Measurements from ENCODE around the gene SPRYD7.
"Not testable (repeated sequence)": the region's sequence is repeated elsewhere in the genome, so short reads cannot be mapped to it uniquely, and the experiment has no call there.

The SPRYD7 gene

DNA sequence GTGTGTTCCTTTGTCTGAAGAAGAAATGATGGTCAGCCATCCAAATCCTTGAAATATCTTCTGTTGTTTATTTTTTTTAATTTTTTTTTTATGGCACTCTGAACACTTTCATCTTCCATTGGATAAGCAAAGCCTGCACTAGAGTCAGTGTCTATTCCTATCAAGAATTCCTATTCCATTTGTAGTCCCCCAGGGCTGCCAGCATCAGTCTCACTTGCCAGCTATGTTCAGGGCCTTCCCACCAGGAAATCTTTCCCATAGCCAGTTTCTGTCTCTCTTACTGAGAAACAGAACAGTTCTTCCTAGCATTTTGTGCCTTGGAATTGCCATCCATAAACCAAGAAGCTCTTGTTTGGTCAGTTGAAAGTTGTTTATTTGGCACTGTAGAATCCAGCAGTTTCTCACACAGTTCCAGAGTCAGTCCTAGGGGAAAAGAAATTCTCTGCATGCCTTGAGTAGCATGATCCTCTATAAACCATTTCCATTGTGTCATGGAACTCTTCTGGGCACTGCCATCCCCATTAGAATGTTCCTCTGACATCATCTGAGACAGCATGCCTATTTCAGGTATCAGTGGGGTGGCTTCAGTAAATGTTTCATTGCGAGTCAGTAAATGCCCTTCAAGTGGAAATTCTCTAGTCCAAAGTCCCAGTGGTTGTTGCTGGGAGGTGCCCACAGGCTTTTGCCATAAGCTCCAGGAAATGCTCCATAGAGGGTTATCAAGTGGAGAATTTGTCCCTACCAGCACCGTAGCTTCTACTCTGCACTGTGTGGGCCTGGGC is 18.7 kb upstream of the SPRYD7 start:
- H3K4me1 ChIP-seq (ENCODE audit: insufficient read depth, low read length): no peaks in the 10 kb centered on the region
- no peak overlapping the region for H3K9ac ChIP-seq (ENCODE audit: low read depth, low read length)
- H2AFZ ChIP-seq (ENCODE audit: low read depth, low read length): no peak overlapping the region
- no peak overlapping the region for H3K4me2 ChIP-seq (ENCODE audit: insufficient read depth, low read length)
- no peak; the same call in 2 of the 3 replicates for ATAC-seq (ENCODE audit: insufficient read depth, low read depth)
- H3K79me2 ChIP-seq (ENCODE audit: insufficient read depth, low read length): no peaks in the 10 kb centered on the region
- TF ChIP-seq, protein P1, sequence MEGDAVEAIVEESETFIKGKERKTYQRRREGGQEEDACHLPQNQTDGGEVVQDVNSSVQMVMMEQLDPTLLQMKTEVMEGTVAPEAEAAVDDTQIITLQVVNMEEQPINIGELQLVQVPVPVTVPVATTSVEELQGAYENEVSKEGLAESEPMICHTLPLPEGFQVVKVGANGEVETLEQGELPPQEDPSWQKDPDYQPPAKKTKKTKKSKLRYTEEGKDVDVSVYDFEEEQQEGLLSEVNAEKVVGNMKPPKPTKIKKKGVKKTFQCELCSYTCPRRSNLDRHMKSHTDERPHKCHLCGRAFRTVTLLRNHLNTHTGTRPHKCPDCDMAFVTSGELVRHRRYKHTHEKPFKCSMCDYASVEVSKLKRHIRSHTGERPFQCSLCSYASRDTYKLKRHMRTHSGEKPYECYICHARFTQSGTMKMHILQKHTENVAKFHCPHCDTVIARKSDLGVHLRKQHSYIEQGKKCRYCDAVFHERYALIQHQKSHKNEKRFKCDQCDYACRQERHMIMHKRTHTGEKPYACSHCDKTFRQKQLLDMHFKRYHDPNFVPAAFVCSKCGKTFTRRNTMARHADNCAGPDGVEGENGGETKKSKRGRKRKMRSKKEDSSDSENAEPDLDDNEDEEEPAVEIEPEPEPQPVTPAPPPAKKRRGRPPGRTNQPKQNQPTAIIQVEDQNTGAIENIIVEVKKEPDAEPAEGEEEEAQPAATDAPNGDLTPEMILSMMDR (IDR thresholded peaks at IDR 0.05; ENCODE audit: borderline replicate concordance, extremely low read depth, low read length, poor library complexity, severe bottlenecking): no peak
- no peak for TF ChIP-seq EZH2 (IDR thresholded peaks at IDR 0.05; ENCODE audit: borderline replicate concordance, low read depth, low read length, severe bottlenecking)
- no peaks in the 10 kb centered on the region for H4K20me1 ChIP-seq (ENCODE audit: insufficient read depth, low read length)
- DNase-seq: no peak
- no peaks in the 10 kb centered on the region for H3K9me3 ChIP-seq (ENCODE audit: insufficient read depth, low read length, severe bottlenecking)
- H3K27ac ChIP-seq (ENCODE audit: low read length): no peak overlapping the region
- H3K36me3 ChIP-seq (ENCODE audit: insufficient read depth, low read length): no peaks in the 10 kb centered on the region
- no peak overlapping the region for H3K4me3 ChIP-seq (ENCODE audit: low read depth in 1 of 2, low read length in 2 of 2)
- H3K27me3 ChIP-seq (ENCODE audit: insufficient read depth, low read length, poor library complexity): no peaks in the 10 kb centered on the region

DNA sequence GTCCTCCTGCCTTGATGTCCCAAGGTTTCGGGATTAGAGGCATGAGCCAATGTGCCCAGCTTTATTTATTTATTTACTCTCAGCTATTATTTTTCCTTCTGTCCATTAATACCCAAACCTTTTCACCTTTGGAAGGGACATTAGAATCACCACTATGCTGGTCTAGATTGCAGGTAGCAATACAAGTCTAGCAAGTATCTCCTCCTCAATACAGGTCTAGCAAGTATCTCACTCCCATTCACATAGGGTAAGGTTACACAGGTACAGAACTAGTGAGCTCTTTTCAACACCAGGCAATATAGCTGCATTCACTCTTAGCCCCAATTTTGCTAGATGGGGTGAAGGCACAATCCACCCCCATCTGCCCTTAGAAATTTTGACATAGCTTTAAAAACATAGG is 17.4 kb upstream of the SPRYD7 start:
- no peaks in the 10 kb centered on the region for H3K4me1 ChIP-seq (ENCODE audit: insufficient read depth, low read length)
- no peak for DNase-seq
- ATAC-seq (ENCODE audit: insufficient read depth, low read depth): no peak
- H3K4me3 ChIP-seq (ENCODE audit: low read depth in 1 of 2, low read length in 2 of 2): no peak overlapping the region
- no peaks in the 10 kb centered on the region for H3K79me2 ChIP-seq (ENCODE audit: insufficient read depth, low read length)
- no peak overlapping the region for H3K27ac ChIP-seq (ENCODE audit: low read length)
- no peaks in the 10 kb centered on the region for H3K27me3 ChIP-seq (ENCODE audit: insufficient read depth, low read length, poor library complexity)
- H3K9me3 ChIP-seq (ENCODE audit: insufficient read depth, low read length, severe bottlenecking): no peaks in the 10 kb centered on the region
- no peaks in the 10 kb centered on the region for H3K36me3 ChIP-seq (ENCODE audit: insufficient read depth, low read length)
- no peak overlapping the region for H2AFZ ChIP-seq (ENCODE audit: low read depth, low read length)
- no peak overlapping the region for H3K4me2 ChIP-seq (ENCODE audit: insufficient read depth, low read length)
- H4K20me1 ChIP-seq (ENCODE audit: insufficient read depth, low read length): no peaks in the 10 kb centered on the region
- no peak overlapping the region for H3K9ac ChIP-seq (ENCODE audit: low read depth, low read length)
- TF ChIP-seq, protein P1 (IDR thresholded peaks at IDR 0.05; ENCODE audit: borderline replicate concordance, extremely low read depth, low read length, poor library complexity, severe bottlenecking): no peak
- TF ChIP-seq EZH2 (IDR thresholded peaks at IDR 0.05; ENCODE audit: borderline replicate concordance, low read depth, low read length, severe bottlenecking): no peak

DNA sequence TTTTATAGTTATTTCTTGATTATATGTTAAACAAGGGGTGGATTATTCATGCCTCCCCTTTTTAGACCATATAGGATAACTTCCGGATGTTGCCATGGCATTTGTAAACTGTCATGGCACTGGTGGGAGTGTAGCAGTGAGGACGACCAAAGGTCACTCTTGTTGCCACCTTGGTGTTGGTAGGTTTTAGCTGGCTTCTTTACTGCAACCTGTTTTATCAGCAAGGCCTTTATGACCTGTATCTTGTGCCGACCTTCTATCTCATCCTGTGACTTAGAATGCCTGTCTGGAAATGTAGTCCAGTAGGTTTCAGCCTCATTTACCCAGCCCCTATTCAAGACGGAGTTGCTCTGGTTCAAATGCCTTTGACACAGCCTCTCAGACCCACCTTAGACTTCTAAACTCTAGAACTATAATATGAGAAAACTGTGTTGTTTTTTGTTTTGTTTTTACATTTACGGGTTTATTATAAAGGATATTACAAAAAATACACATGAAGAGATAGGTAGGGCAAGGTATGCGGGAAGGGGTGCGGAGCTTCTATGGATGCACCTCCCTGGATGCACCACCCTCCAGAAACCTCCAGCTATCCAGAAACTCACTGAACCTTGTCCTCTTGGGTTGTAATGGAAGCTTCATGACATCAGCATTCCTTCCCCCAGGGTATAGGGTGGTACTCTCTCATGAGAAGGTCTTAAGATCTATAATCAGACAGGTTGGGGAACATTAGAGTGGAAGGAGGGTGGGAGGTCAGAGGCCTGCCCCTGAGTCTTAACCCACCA is 15.8 kb upstream of the SPRYD7 start:
- H3K79me2 ChIP-seq (ENCODE audit: insufficient read depth, low read length): no peaks in the 10 kb centered on the region
- H3K9ac ChIP-seq (ENCODE audit: low read depth, low read length): no peak overlapping the region
- no peak for ATAC-seq (ENCODE audit: insufficient read depth, low read depth)
- H3K4me2 ChIP-seq (ENCODE audit: insufficient read depth, low read length): no peak overlapping the region
- TF ChIP-seq, protein P1 (IDR thresholded peaks at IDR 0.05; ENCODE audit: borderline replicate concordance, extremely low read depth, low read length, poor library complexity, severe bottlenecking): no peak
- TF ChIP-seq EZH2 (IDR thresholded peaks at IDR 0.05; ENCODE audit: borderline replicate concordance, low read depth, low read length, severe bottlenecking): no peak
- no peak overlapping the region for H3K27ac ChIP-seq (ENCODE audit: low read length)
- no peaks in the 10 kb centered on the region for H3K27me3 ChIP-seq (ENCODE audit: insufficient read depth, low read length, poor library complexity)
- H4K20me1 ChIP-seq (ENCODE audit: insufficient read depth, low read length): no peaks in the 10 kb centered on the region
- no peak overlapping the region for H3K4me3 ChIP-seq (ENCODE audit: low read depth in 1 of 2, low read length in 2 of 2)
- no peaks in the 10 kb centered on the region for H3K36me3 ChIP-seq (ENCODE audit: insufficient read depth, low read length)
- DNase-seq: no peak
- no peaks in the 10 kb centered on the region for H3K9me3 ChIP-seq (ENCODE audit: insufficient read depth, low read length, severe bottlenecking)
- no peak overlapping the region for H2AFZ ChIP-seq (ENCODE audit: low read depth, low read length)
- H3K4me1 ChIP-seq (ENCODE audit: insufficient read depth, low read length): no peaks in the 10 kb centered on the region

DNA sequence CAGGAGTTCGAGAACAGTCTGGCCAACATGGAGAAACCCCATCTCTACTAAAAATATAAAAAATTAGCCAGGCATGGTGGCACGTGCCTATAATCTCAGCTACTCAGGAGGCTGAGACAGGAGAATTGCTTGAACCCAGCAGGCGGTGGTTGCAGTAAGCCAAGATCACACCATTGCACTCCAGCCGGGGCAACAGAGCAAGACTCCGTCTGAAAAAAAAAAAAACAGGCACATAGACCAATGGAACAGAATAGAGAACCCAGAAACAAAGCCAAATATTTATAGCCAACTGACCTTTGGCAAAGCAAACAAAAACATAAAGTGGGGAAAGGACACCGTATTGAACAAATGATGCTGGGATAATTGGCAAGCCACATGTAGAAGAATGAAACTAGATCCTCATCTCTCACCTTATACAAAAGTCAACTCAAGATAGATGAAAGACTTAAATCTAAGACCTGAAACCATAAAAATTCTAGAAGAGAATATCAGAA is 12.7 kb upstream of the SPRYD7 start:
- H4K20me1 ChIP-seq (ENCODE audit: insufficient read depth, low read length); H3K4me1 ChIP-seq (ENCODE audit: insufficient read depth, low read length); H3K36me3 ChIP-seq (ENCODE audit: insufficient read depth, low read length); H3K4me2 ChIP-seq (ENCODE audit: insufficient read depth, low read length); H3K27ac ChIP-seq (ENCODE audit: low read length); H2AFZ ChIP-seq (ENCODE audit: low read depth, low read length); ATAC-seq (ENCODE audit: insufficient read depth, low read depth); H3K9ac ChIP-seq (ENCODE audit: low read depth, low read length); H3K27me3 ChIP-seq (ENCODE audit: insufficient read depth, low read length, poor library complexity); H3K4me3 ChIP-seq (ENCODE audit: low read depth in 1 of 2, low read length in 2 of 2); H3K9me3 ChIP-seq (ENCODE audit: insufficient read depth, low read length, severe bottlenecking); H3K79me2 ChIP-seq (ENCODE audit: insufficient read depth, low read length); DNase-seq: not testable (repeated sequence)
